DOHH2 (cell line): ENCODE data around the gene IRS2.

Source experiments
- H3F3A ChIP-seq: fragments of 200-600 bp; sonication (generic), shearing (Covaris generic); 2 replicates; pipeline ENCODE4 v1.6.0; 2016; ENCODE audit warnings: antibody characterized with exemption, mild to moderate bottlenecking; ENCODE audit not compliant: control insufficient read depth, insufficient read depth
- H3K27ac ChIP-seq: fragments of 200-600 bp; sonication (generic); 2 replicates; pipeline ENCODE4 v1.5.1; 2014; ENCODE audit warnings: low read depth, mild to moderate bottlenecking, low read length, moderate library complexity
- H3K27me3 ChIP-seq: fragments of 200-600 bp; sonication (generic); 2 replicates; pipeline ENCODE4 v1.6.1; 2014; ENCODE audit warnings: mild to moderate bottlenecking, low read length, mixed read lengths; ENCODE audit not compliant: control insufficient read depth
- H3K36me3 ChIP-seq: fragments of 200-600 bp; sonication (generic); 2 replicates; pipeline ENCODE4 v1.6.1; 2014; ENCODE audit warnings: mild to moderate bottlenecking, low read length, moderate library complexity, mixed read lengths; ENCODE audit not compliant: control insufficient read depth
- H3K4me1 ChIP-seq: fragments of 200-600 bp; sonication (generic); 2 replicates; pipeline ENCODE4 v1.6.1; 2014; ENCODE audit warnings: mild to moderate bottlenecking, low read length, mixed read lengths; ENCODE audit not compliant: control insufficient read depth
- H3K4me2 ChIP-seq: fragments of 200-600 bp; sonication (generic); 2 replicates; pipeline ENCODE4 v1.6.0; 2014; ENCODE audit warnings: mild to moderate bottlenecking, low read length, moderate library complexity
- H3K4me3 ChIP-seq: fragments of 200-600 bp; sonication (generic); 2 replicates; pipeline ENCODE4 v1.5.1; 2014; ENCODE audit warnings: mild to moderate bottlenecking, low read length, mixed read lengths
- H3K79me2 ChIP-seq: fragments of 200-600 bp; sonication (generic); 2 replicates; pipeline ENCODE4 v1.6.1; 2014; ENCODE audit warnings: mild to moderate bottlenecking, low read length, mixed read lengths; ENCODE audit not compliant: control insufficient read depth
- H3K9me2 ChIP-seq: fragments of 200-600 bp; sonication (generic); replicated peaks from 2 replicates; pipeline ENCODE4 v1.6.1; 2014; ENCODE audit warnings: mild to moderate bottlenecking, low read length, mixed read lengths; ENCODE audit not compliant: control insufficient read depth
- H3K9me3 ChIP-seq: fragments of 200-600 bp; sonication (generic); 2 replicates; pipeline ENCODE4 v1.6.1; 2014; ENCODE audit warnings: antibody characterized with exemption, low read length, mixed read lengths; ENCODE audit not compliant: control insufficient read depth, insufficient read depth
- H4K20me1 ChIP-seq: fragments of 200-600 bp; sonication (generic); 2 replicates; pipeline ENCODE4 v1.6.0; 2014; ENCODE audit warnings: low read depth, mild to moderate bottlenecking, antibody characterized with exemption, low read length, moderate library complexity; ENCODE audit not compliant: control insufficient read depth, insufficient read depth
- CTCF ChIP-seq: fragments of 200-600 bp; sonication (generic); IDR thresholded peaks from one replicate; pipeline ENCODE4 v1.5.1; 2014; ENCODE audit warnings: antibody characterized with exemption, mild to moderate bottlenecking, low read depth, low read length; ENCODE audit not compliant: poor library complexity, severe bottlenecking
- EZH2phosphoT487 ChIP-seq: fragments of 200-600 bp; sonication (generic); IDR thresholded peaks from 2 replicates; pipeline ENCODE4 v1.6.1; 2017; ENCODE audit warnings: borderline replicate concordance, mild to moderate bottlenecking, antibody characterized with exemption, low read length, moderate library complexity, mixed read lengths

The IRS2 gene

GRCh38 chr13:109789262-109789661 is 2.9 kb upstream of the IRS2 start:
- Histone ChIP-seq H3K27ac (no peak overlapping the region), H3K4me2 (no peak overlapping the region), H3K4me3 (no peak overlapping the region), H3K27me3 (no peaks in the 10 kb centered on the region), H3K9me3 (peaks cover 3% of the 10 kb centered on the region; the same call in 1 of the 2 replicates), H3K36me3 (no peaks in the 10 kb centered on the region), H3K4me1 (no peaks in the 10 kb centered on the region), H3F3A (no peaks in the 10 kb centered on the region), H4K20me1 (no peaks in the 10 kb centered on the region), H3K9me2 (no peaks in the 10 kb centered on the region), H3K79me2 (no peaks in the 10 kb centered on the region)
- no peak for TF ChIP-seq EZH2phosphoT487
- no peak for TF ChIP-seq CTCF

DNA sequence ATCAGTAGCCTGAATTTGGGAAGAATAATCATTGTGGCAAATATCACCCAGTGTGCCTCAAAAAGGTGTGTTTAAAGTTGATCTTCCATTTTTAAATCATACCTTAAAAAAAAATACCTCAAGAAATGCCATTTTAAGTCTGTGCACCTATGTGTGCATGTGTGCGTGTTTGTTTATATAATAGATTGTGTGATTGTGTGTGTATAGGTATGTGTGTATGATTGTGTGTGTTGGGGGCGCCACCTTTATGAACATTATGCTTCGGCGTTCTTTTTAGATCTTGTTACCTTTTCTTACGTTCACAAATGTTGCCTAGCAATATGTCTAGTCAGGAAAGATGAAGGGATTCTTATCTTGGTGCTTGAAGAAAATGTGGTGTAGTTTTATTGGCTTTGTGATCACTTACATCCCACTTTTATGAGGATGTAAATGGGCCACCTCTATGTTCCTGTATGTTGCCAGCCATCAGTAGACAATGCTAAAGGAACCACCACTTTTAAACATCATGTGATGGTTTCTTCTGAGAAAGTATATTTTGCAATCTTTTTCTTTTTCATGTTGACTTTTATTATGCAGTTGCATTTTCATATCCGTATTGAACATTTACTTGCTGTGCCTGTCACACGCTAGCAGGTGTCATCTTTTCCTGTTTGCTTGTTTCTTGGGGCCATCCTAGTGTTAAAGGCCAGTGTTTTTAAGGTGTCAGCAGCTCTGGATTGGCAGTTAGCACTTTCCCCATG is 2.2 kb upstream of the IRS2 start:
- Histone ChIP-seq H3K4me2 (no peak overlapping the region), H3F3A (no peaks in the 10 kb centered on the region), H4K20me1 (no peaks in the 10 kb centered on the region), H3K27me3 (no peaks in the 10 kb centered on the region), H3K4me1 (no peaks in the 10 kb centered on the region), H3K9me2 (no peaks in the 10 kb centered on the region), H3K36me3 (no peaks in the 10 kb centered on the region), H3K9me3 (peaks cover 8% of the 10 kb centered on the region; the same call in 1 of the 2 replicates), H3K79me2 (no peaks in the 10 kb centered on the region), H3K27ac (no peak overlapping the region), H3K4me3 (no peak overlapping the region)
- TF ChIP-seq CTCF = no peak

DNA sequence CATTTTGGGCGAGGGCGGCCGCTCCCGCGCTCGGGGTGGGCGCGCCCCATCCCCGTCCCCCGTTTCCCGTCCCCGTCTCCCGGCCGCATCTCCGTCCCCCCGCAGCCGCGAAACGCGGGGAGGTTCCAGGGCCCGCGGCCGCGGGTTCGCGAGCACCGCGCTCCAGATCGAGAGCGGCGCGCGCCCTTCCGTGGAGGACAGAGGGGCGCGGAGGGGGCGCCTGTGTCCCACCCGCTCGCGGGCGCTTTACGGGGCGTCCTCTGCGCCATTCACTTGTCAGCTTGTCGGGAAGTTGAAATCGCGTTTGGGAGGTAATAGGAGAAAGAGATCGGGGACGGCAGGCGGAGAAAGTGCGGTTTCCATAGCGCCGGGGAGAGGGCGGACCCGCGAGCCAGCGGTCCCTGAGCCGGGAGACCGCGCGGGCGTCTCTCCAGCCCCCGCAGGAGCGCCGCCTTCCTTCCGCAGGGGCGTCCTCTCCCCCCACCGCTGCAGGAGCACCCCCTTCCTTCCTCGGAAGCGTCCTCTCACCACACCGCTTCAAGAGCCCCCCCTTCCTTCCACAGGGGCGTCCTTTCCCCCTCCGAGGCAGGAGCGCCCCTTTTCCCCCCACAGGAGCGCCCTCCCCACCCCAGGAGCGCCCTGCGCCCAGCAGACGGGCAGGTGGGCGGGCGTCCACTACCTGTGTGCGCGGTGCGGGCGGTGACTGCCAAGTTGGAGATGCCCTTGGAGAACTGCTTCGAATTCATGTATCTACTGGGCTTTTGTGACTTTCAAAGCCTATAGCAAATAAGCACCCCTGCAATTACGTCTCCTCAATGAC is 962 bp upstream of the IRS2 start:
- H3K79me2 ChIP-seq = no peaks in the 10 kb centered on the region
- H3K9me3 ChIP-seq = peaks cover 8% of the 10 kb centered on the region; the same call in 1 of the 2 replicates
- H3K4me3 ChIP-seq = no peak overlapping the region
- H3K9me2 ChIP-seq = no peaks in the 10 kb centered on the region
- H4K20me1 ChIP-seq = no peaks in the 10 kb centered on the region
- no peaks in the 10 kb centered on the region for H3F3A ChIP-seq
- no peak overlapping the region for H3K4me2 ChIP-seq
- no peak overlapping the region for H3K27ac ChIP-seq
- no peak for TF ChIP-seq EZH2phosphoT487
- H3K36me3 ChIP-seq = no peaks in the 10 kb centered on the region
- H3K4me1 ChIP-seq = no peaks in the 10 kb centered on the region
- no peaks in the 10 kb centered on the region for H3K27me3 ChIP-seq
